ENCODE results near the gene SRGAP3. TPM values are rescaled to one million over a fixed set of nuclear protein-coding genes. Genes with fewer than 3 reads are reported as not detected.

The SRGAP3 gene
- total and polyA plus RNA-seq, 2 donors: 3.9 to 4.4 TPM

DNA sequence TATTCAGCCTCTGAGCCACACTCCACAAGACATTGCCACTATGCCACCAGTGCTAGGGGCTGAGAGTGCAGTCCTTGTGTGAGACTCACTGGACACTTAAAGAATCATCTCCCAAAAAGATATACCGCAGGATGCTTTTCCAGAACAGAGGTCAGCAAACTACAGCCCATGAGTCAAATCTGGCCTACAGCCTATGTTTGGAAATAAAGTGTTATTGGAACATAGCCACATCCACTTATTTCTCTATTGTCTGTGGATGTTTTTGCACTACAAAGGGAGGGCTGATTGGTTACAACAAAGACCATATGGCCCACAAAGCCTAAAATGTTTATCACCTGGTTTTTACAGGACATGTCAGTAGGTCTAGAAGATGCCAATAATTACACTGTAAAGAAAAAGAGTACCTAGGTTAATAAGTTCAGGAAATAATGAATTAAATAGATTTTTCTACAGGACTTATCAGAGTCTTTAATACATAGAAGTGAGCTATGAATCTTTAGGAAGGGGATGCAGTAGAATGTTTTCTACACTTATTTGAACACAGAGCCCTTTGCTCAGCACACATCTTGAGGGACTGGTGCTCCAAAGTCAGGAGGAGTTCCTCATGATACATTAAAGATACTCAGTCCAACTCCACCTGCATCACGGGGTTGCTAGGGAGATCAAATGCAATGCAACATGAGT, 26.3 kb downstream of the SRGAP3 start:
- no peak for DNase-seq (ENCODE audit: low read depth in 6 of 9, low spot score in 9 of 9)
- H3K4me3 ChIP-seq (ENCODE audit: low read length in 2 of 2): no peak overlapping the region
- H3K27ac ChIP-seq (ENCODE audit: low read depth in 1 of 2, low read length in 1 of 2): no peak overlapping the region
- H3K36me3 ChIP-seq (ENCODE audit: control insufficient read depth in 2 of 2, insufficient read depth in 2 of 2, low read length in 1 of 2): no peaks in the 10 kb centered on the region
- H3K27me3 ChIP-seq (ENCODE audit: control insufficient read depth in 2 of 2, insufficient read depth in 1 of 2, low read length in 1 of 2): no peaks in the 10 kb centered on the region
- H3K9me3 ChIP-seq (ENCODE audit: control insufficient read depth in 2 of 2, insufficient read depth in 1 of 2, low read length in 1 of 2): no peaks in the 10 kb centered on the region
- WGBS: 93% methylated on average over 2 of the region's 2 CpGs
- H3K4me1 ChIP-seq (ENCODE audit: control insufficient read depth in 2 of 2, insufficient read depth in 2 of 2, low read length in 2 of 2): peaks cover 0 to 3% of the 10 kb centered on the region in 2 donors

DNA sequence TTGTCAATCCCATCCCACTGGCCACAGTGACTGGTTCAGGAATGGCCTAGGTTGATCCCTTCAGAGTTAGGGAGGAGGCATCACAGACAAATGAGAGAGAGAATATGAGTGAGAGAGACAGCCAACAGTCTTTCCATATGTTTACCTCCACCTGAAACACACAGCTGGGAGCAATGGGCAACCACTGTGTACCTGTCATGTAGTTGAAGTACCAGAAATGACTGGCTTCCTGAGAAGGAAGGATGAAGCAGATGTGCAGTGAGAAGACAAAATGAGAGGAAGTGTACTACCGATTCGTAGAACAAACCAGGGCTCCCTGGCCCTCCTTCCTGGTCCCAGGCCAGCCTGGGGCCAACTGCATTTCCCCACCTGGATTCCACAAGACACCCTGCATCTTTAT, 27.4 kb downstream of the SRGAP3 start:
- no peak for DNase-seq (ENCODE audit: low read depth in 6 of 9, low spot score in 9 of 9)
- H3K4me3 ChIP-seq (ENCODE audit: low read length in 2 of 2): no peak overlapping the region
- H3K36me3 ChIP-seq (ENCODE audit: control insufficient read depth in 2 of 2, insufficient read depth in 2 of 2, low read length in 1 of 2): no peaks in the 10 kb centered on the region
- H3K4me1 ChIP-seq (ENCODE audit: control insufficient read depth in 2 of 2, insufficient read depth in 2 of 2, low read length in 2 of 2): peaks cover 0 to 3% of the 10 kb centered on the region in 2 donors
- H3K27ac ChIP-seq (ENCODE audit: low read depth in 1 of 2, low read length in 1 of 2): no peak overlapping the region
- no peaks in the 10 kb centered on the region for H3K9me3 ChIP-seq (ENCODE audit: control insufficient read depth in 2 of 2, insufficient read depth in 1 of 2, low read length in 1 of 2)
- 63% methylated on average over 2 of the region's 2 CpGs for WGBS
- H3K27me3 ChIP-seq (ENCODE audit: control insufficient read depth in 2 of 2, insufficient read depth in 1 of 2, low read length in 1 of 2): no peaks in the 10 kb centered on the region

DNA sequence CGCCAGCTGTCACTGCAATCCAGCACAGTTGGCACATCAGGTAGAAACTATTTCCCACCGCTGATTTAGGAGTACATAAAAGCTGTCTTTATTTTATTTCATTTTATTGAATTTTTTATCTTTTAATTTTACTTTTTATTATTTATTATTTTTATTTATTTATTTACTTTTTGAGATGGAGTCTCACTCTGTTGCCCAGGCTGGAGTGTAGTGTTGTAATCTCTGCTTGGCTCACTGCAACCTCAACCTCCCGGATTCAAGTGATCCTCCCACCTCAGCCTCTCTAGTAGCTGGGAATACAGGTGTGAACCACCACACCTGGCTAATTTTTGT, 31.0 kb downstream of the SRGAP3 start:
- H3K4me1 ChIP-seq (ENCODE audit: control insufficient read depth in 2 of 2, insufficient read depth in 2 of 2, low read length in 2 of 2): peaks cover 0 to 7% of the 10 kb centered on the region in 2 donors
- H3K36me3 ChIP-seq (ENCODE audit: control insufficient read depth in 2 of 2, insufficient read depth in 2 of 2, low read length in 1 of 2): no peaks in the 10 kb centered on the region
- WGBS: 98% methylated on average over 3 of the region's 3 CpGs
- no peaks in the 10 kb centered on the region for H3K27me3 ChIP-seq (ENCODE audit: control insufficient read depth in 2 of 2, insufficient read depth in 1 of 2, low read length in 1 of 2)
- no peak overlapping the region for H3K4me3 ChIP-seq (ENCODE audit: low read length in 2 of 2)
- DNase-seq (ENCODE audit: low read depth in 6 of 9, low spot score in 9 of 9): no peak
- no peak overlapping the region for H3K27ac ChIP-seq (ENCODE audit: low read depth in 1 of 2, low read length in 1 of 2)
- no peaks in the 10 kb centered on the region for H3K9me3 ChIP-seq (ENCODE audit: control insufficient read depth in 2 of 2, insufficient read depth in 1 of 2, low read length in 1 of 2)

DNA sequence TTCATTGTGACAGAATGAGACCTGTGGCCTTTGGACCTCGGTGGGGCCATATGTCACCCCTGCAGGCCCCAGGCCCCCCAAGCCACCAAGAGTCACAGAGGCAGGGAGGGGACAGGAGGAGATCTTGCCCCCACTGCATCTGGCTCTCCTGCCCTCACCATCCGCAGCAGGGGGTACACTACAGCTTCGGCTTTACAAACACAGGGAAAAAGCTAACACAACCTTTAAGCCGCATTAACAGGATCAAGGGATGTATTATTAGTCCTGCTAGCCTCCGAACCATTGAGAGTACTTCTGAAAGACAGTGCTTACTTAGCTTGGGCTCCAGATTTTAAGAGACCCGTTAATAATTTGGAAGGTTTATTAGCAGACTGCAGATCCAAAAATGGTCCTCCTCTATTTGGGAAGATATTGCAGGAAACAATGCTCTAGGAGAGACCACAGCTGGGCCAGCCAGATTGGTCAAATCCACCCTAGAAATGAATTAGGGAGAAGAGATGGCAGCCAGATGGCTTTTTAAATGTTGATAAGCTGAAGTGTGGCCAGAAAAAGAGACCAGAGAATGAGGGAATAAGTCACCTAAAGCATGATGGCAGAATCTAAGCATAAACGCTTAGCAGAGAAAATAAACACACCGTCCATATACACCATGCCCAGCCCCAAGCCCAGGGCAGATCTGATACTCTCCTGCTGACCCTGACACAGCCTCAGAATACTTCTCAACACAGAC, 31.5 kb downstream of the SRGAP3 start:
- DNase-seq (ENCODE audit: low read depth in 6 of 9, low spot score in 9 of 9): no peak
- no peaks in the 10 kb centered on the region for H3K36me3 ChIP-seq (ENCODE audit: control insufficient read depth in 2 of 2, insufficient read depth in 2 of 2, low read length in 1 of 2)
- 97% methylated on average over 8 of the region's 8 CpGs for WGBS

DNA sequence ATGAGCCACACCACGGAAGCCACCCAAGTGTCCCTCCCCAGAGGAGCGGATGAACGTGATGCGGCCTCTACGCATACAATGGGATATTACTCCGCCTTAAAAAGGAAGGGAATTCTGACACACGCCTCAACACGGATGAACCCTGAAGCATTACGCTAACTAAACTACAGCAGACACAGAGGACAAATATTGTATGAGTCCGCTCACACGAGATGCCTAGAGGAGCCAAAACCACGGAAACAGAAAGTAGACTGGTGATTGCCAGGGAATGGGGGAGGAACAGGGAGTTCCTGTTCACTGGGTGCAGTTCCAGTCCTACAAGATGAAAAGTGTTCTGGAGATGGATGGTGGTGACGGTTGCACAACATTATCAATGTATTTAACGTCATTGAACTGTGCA, 32.7 kb downstream of the SRGAP3 start:
- no peak overlapping the region for H3K27ac ChIP-seq (ENCODE audit: low read depth in 1 of 2, low read length in 1 of 2)
- peaks cover 0 to 13% of the 10 kb centered on the region in 2 donors for H3K4me1 ChIP-seq (ENCODE audit: control insufficient read depth in 2 of 2, insufficient read depth in 2 of 2, low read length in 2 of 2)
- WGBS: 96% methylated on average over 14 of the region's 14 CpGs
- H3K9me3 ChIP-seq (ENCODE audit: control insufficient read depth in 2 of 2, insufficient read depth in 1 of 2, low read length in 1 of 2): no peaks in the 10 kb centered on the region
- H3K36me3 ChIP-seq (ENCODE audit: control insufficient read depth in 2 of 2, insufficient read depth in 2 of 2, low read length in 1 of 2): no peaks in the 10 kb centered on the region
- H3K4me3 ChIP-seq (ENCODE audit: low read length in 2 of 2): no peak overlapping the region
- no peak for DNase-seq (ENCODE audit: low read depth in 6 of 9, low spot score in 9 of 9)
- no peaks in the 10 kb centered on the region for H3K27me3 ChIP-seq (ENCODE audit: control insufficient read depth in 2 of 2, insufficient read depth in 1 of 2, low read length in 1 of 2)

More for the DNA sequence above, 31.5 kb downstream of the SRGAP3 start:
- Histone ChIP-seq H3K9me3 (ENCODE audit: control insufficient read depth in 2 of 2, insufficient read depth in 1 of 2, low read length in 1 of 2) (no peaks in the 10 kb centered on the region), H3K4me3 (ENCODE audit: low read length in 2 of 2) (no peak overlapping the region), H3K27ac (ENCODE audit: low read depth in 1 of 2, low read length in 1 of 2) (no peak overlapping the region), H3K4me1 (ENCODE audit: control insufficient read depth in 2 of 2, insufficient read depth in 2 of 2, low read length in 2 of 2) (peaks cover 0 to 12% of the 10 kb centered on the region in 2 donors), H3K27me3 (ENCODE audit: control insufficient read depth in 2 of 2, insufficient read depth in 1 of 2, low read length in 1 of 2) (no peaks in the 10 kb centered on the region)

DNA sequence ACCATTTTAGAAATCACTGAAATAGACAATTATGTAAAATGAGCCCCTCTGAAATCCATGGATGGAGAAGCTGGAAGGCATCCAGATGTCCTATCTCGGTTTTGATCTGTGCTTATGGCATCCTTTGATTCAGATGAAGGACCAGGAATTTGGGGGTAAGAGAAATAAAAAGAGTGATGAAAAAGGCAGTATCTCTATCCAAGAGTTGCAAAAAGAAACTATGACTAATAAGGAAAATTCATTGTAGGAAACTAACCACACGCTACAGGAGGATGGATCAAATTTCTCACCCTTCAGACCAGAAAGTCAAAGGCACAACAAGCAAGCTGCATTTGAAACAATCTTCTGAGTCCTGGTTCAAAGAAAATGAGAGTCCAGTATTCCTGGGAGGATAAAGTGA, 34.8 kb downstream of the SRGAP3 start:
- no peak for DNase-seq (ENCODE audit: low read depth in 6 of 9, low spot score in 9 of 9)
- peaks cover 0 to 13% of the 10 kb centered on the region in 2 donors for H3K4me1 ChIP-seq (ENCODE audit: control insufficient read depth in 2 of 2, insufficient read depth in 2 of 2, low read length in 2 of 2)
- H3K9me3 ChIP-seq (ENCODE audit: control insufficient read depth in 2 of 2, insufficient read depth in 1 of 2, low read length in 1 of 2): no peaks in the 10 kb centered on the region
- peak overlapping the region in 1 of 2 donors; percentile 30 for H3K27ac ChIP-seq (ENCODE audit: low read depth in 1 of 2, low read length in 1 of 2)
- no peaks in the 10 kb centered on the region for H3K36me3 ChIP-seq (ENCODE audit: control insufficient read depth in 2 of 2, insufficient read depth in 2 of 2, low read length in 1 of 2)
- 93% methylated on average over 2 of the region's 2 CpGs for WGBS
- H3K27me3 ChIP-seq (ENCODE audit: control insufficient read depth in 2 of 2, insufficient read depth in 1 of 2, low read length in 1 of 2): no peaks in the 10 kb centered on the region
- H3K4me3 ChIP-seq (ENCODE audit: low read length in 2 of 2): no peak overlapping the region

DNA sequence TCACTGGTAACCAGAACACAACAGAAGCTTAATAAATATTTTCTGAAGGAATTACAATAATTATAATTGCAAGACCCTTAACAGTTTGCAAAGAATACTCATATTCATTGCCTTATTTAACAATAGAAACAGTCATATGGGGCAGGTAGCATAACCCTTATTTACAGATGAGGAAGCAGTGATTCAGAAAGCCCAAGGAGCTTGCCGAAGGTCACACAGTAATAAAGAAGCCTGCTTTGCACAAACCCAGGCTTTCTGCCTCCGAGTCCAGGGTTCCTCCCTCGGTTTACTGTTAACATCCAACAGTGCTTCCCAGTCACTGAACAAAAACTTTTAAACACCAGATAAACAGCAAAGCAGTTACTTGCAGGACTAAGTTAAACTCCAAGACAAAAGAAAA, 35.3 kb downstream of the SRGAP3 start:
- Histone ChIP-seq H3K9me3 (ENCODE audit: control insufficient read depth in 2 of 2, insufficient read depth in 1 of 2, low read length in 1 of 2) (no peaks in the 10 kb centered on the region), H3K27me3 (ENCODE audit: control insufficient read depth in 2 of 2, insufficient read depth in 1 of 2, low read length in 1 of 2) (no peaks in the 10 kb centered on the region), H3K4me3 (ENCODE audit: low read length in 2 of 2) (no peak overlapping the region), H3K36me3 (ENCODE audit: control insufficient read depth in 2 of 2, insufficient read depth in 2 of 2, low read length in 1 of 2) (no peaks in the 10 kb centered on the region), H3K27ac (ENCODE audit: low read depth in 1 of 2, low read length in 1 of 2) (peak overlapping the region in 1 of 2 donors; percentile 30), H3K4me1 (ENCODE audit: control insufficient read depth in 2 of 2, insufficient read depth in 2 of 2, low read length in 2 of 2) (peaks cover 0 to 13% of the 10 kb centered on the region in 2 donors)
- WGBS: 91% methylated on average over 3 of the region's 3 CpGs
- DNase-seq (ENCODE audit: low read depth in 6 of 9, low spot score in 9 of 9): no peak

DNA sequence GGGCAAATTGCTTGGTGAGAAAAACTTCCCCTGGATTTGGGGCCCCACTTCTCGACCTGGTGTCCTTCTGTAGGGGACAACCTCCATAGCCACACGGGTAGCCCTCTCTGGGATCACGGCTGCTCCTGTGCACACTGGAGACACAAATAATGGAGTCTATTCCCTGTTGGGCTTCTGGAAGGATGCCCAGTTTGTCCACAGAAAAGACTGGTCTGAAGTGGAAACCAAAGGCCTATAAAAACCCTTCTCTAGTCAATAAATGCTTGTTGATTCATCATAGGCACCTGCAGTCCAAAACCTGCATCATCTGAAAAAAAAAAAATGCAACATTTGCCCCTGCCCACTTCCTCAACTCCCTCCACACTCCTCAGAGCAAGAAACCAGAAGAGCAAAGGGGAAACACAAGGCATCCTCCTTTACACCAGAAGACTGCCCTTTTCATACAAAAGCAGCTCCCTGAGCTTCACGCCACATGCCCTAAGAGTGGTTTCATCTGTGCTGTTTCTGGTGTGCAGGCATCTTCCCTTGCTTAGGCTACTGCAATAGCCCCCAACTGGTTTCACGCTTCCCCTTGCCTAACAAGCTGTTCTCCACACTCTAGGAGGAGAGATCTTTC, 36.3 kb downstream of the SRGAP3 start:
- WGBS: 91% methylated on average over 5 of the region's 5 CpGs
- no peaks in the 10 kb centered on the region for H3K36me3 ChIP-seq (ENCODE audit: control insufficient read depth in 2 of 2, insufficient read depth in 2 of 2, low read length in 1 of 2)
- H3K4me1 ChIP-seq (ENCODE audit: control insufficient read depth in 2 of 2, insufficient read depth in 2 of 2, low read length in 2 of 2): peaks cover 0 to 13% of the 10 kb centered on the region in 2 donors
- H3K4me3 ChIP-seq (ENCODE audit: low read length in 2 of 2): no peak overlapping the region
- DNase-seq (ENCODE audit: low read depth in 6 of 9, low spot score in 9 of 9): peak in 2 of 9 donors; percentile 3 to 9
- H3K27ac ChIP-seq (ENCODE audit: low read depth in 1 of 2, low read length in 1 of 2): no peak overlapping the region
- no peaks in the 10 kb centered on the region for H3K27me3 ChIP-seq (ENCODE audit: control insufficient read depth in 2 of 2, insufficient read depth in 1 of 2, low read length in 1 of 2)
- H3K9me3 ChIP-seq (ENCODE audit: control insufficient read depth in 2 of 2, insufficient read depth in 1 of 2, low read length in 1 of 2): no peaks in the 10 kb centered on the region

All from thymus (tissue), 11 donors.